H1 (cell line): Measurements from ENCODE around the gene ANK2. TPM values are rescaled to one million over a fixed set of nuclear protein-coding genes. Genes with fewer than 3 reads are reported as not detected.

Experiments
- CTCF ChIA-PET: fragments of 300-600 bp; sonication (Branson Sonifier 250); formaldehyde crosslinking; loops from one replicate; lab custom pipeline; 2021; ENCODE audit not compliant: partially characterized antibody; lab: Charles Lee
- POLR2A ChIA-PET: fragments of 300-600 bp; sonication (Branson Sonifier 250); formaldehyde crosslinking; loops from one replicate; lab custom pipeline; 2021; ENCODE audit warnings: inconsistent platforms; ENCODE audit not compliant: partially characterized antibody; lab: Charles Lee
- DNase-seq, 2 experiments: peaks; one replicate each; pipeline versions ENCODE4 v3.0.0 to v3.0.0-alpha.2; 2010 to 2022; ENCODE audit warnings: low spot score in 2 of 2, low read depth in 1 of 2, mixed read lengths in 1 of 2
- FAIRE-seq: peaks from 2 replicates; lab custom pipeline; 2011; peaks lifted over from hg19 to GRCh38; lab: Jason Lieb, UNC
- H2AFZ ChIP-seq: 2 replicates; pipeline ENCODE4 v1.8.1; 2012; ENCODE audit warnings: low read length, inconsistent platforms
- H2AK5ac ChIP-seq: 2 replicates; pipeline ENCODE4 v1.6.1; 2013; ENCODE audit warnings: low read depth, low read length
- H2BK120ac ChIP-seq: replicated peaks from 2 replicates; pipeline ENCODE3; 2013; ENCODE audit warnings: low read depth, low read length, inconsistent platforms
- H2BK12ac ChIP-seq: 2 replicates; pipeline ENCODE4 v1.6.1; 2013; ENCODE audit warnings: low read depth, low read length
- H2BK15ac ChIP-seq: 2 replicates; pipeline ENCODE4 v1.6.1; 2013; ENCODE audit warnings: low read length
- H2BK20ac ChIP-seq: 2 replicates; pipeline ENCODE4 v1.6.1; 2013; ENCODE audit warnings: low read length
- H2BK5ac ChIP-seq: 2 replicates; pipeline ENCODE4 v1.6.1; 2013; ENCODE audit warnings: low read depth, low read length
- H3K14ac ChIP-seq: 2 replicates; pipeline ENCODE4 v1.6.1; 2013; ENCODE audit warnings: inconsistent platforms; ENCODE audit not compliant: insufficient read length
- H3K18ac ChIP-seq: 2 replicates; pipeline ENCODE4 v1.6.1; 2013; ENCODE audit warnings: low read length; ENCODE audit errors: extremely low read depth
- H3K23ac ChIP-seq: 2 replicates; pipeline ENCODE4 v1.6.1; 2013; ENCODE audit warnings: inconsistent platforms; ENCODE audit not compliant: insufficient read length
- H3K23me2 ChIP-seq: 2 replicates; pipeline ENCODE4 v1.6.1; 2013; ENCODE audit warnings: low read depth, low read length
- H3K27ac ChIP-seq: 2 replicates; pipeline ENCODE4 v1.6.1; 2011; ENCODE audit warnings: low read depth, low read length, inconsistent platforms
- H3K27me3 ChIP-seq, 4 experiments: replicated peaks in 1 of 4; 1 replicate in 1 of 4; 2 replicates in 3 of 4; pipeline versions ENCODE4 v1.6.1 to v1.8.1; 2011 to 2013; ENCODE audit warnings: low read length in 3 of 4, mild to moderate bottlenecking in 3 of 4, inconsistent platforms in 2 of 4, mixed read lengths in 2 of 4, moderate library complexity in 1 of 4; ENCODE audit not compliant: control insufficient read depth in 3 of 4, insufficient read depth in 3 of 4; ENCODE audit errors: extremely low read depth in 1 of 4
- H3K36me3 ChIP-seq, 4 experiments: 2 replicates each; pipeline versions ENCODE4 v1.6.1 to v1.8.1; 2011 to 2013; ENCODE audit warnings: mild to moderate bottlenecking in 4 of 4, low read length in 3 of 4, moderate library complexity in 2 of 4, control low read depth in 1 of 4, inconsistent platforms in 1 of 4; ENCODE audit not compliant: insufficient read depth in 4 of 4, control insufficient read depth in 2 of 4
- H3K4ac ChIP-seq: replicated peaks from 2 replicates; pipeline ENCODE3; 2013; ENCODE audit warnings: low read length, low read depth, mixed read lengths, inconsistent platforms; ENCODE audit not compliant: insufficient read length
- H3K4me1 ChIP-seq, 4 experiments: replicated peaks in 1 of 4; 1 replicate in 1 of 4; 2 replicates in 3 of 4; pipeline versions ENCODE4 v1.6.1 to v1.8.1; 2011 to 2013; ENCODE audit warnings: low read length in 3 of 4, inconsistent platforms in 2 of 4, mixed read lengths in 1 of 4; ENCODE audit not compliant: insufficient read depth in 4 of 4, control insufficient read depth in 3 of 4
- H3K4me2 ChIP-seq, 2 experiments: 2 replicates each; pipeline versions ENCODE4 v1.6.1 to v1.8.1; 2011 to 2013; ENCODE audit warnings: low read depth in 2 of 2, low read length in 2 of 2, control low read depth in 1 of 2, inconsistent platforms in 1 of 2, mild to moderate bottlenecking in 1 of 2; ENCODE audit not compliant: insufficient read depth in 1 of 2
- H3K4me3 ChIP-seq, 4 experiments: fragments of 200-600, 300-600 bp in 1 of 4; sonication (generic), shearing (Covaris generic), sonication (Bioruptor Twin) in 1 of 4; 2 replicates each; pipeline versions ENCODE4 v1.5.1 to v1.8.1; 2011 to 2016; ENCODE audit warnings: low read length in 4 of 4, low read depth in 3 of 4, control low read depth in 2 of 4, inconsistent platforms in 2 of 4, mild to moderate bottlenecking in 2 of 4, mixed read lengths in 1 of 4, moderate library complexity in 1 of 4; ENCODE audit not compliant: insufficient read depth in 2 of 4; ENCODE audit errors: extremely low read depth in 1 of 4
- H3K56ac ChIP-seq: replicated peaks from 2 replicates; pipeline ENCODE3; 2013; ENCODE audit warnings: low read depth, mild to moderate bottlenecking, mixed read lengths, low read length, inconsistent platforms; ENCODE audit not compliant: insufficient read length
- H3K79me1 ChIP-seq: 2 replicates; pipeline ENCODE4 v1.6.1; 2013; ENCODE audit warnings: low read depth, low read length, control low read depth
- H3K79me2 ChIP-seq, 2 experiments: 2 replicates each; pipeline versions ENCODE4 v1.6.1 to v1.8.1; 2012 to 2013; ENCODE audit warnings: low read length in 2 of 2, mild to moderate bottlenecking in 2 of 2, inconsistent platforms in 1 of 2; ENCODE audit not compliant: insufficient read depth in 2 of 2, control insufficient read depth in 1 of 2
- H3K9ac ChIP-seq, 4 experiments: replicated peaks in 1 of 4; 1 replicate in 1 of 4; 2 replicates in 3 of 4; pipeline versions ENCODE4 v1.6.1 to v1.8.1; 2011 to 2013; ENCODE audit warnings: low read depth in 3 of 4, low read length in 3 of 4, control low read depth in 2 of 4, mild to moderate bottlenecking in 2 of 4, moderate library complexity in 2 of 4, inconsistent platforms in 1 of 4; ENCODE audit errors: extremely low read depth in 1 of 4
- H3K9me3 ChIP-seq, 2 experiments: 2 replicates each; pipeline versions ENCODE4 v1.6.1 to v1.8.1; 2012 to 2013; ENCODE audit warnings: mild to moderate bottlenecking in 2 of 2, moderate library complexity in 2 of 2, control low read depth in 1 of 2, inconsistent platforms in 1 of 2, low read depth in 1 of 2, low read length in 1 of 2, mixed read lengths in 1 of 2; ENCODE audit not compliant: insufficient read depth in 2 of 2
- H4K20me1 ChIP-seq, 2 experiments: replicated peaks in 1 of 2; 2 replicates each; pipeline versions ENCODE3 to v1.8.1; 2011 to 2013; ENCODE audit warnings: inconsistent platforms in 2 of 2, low read length in 2 of 2, mild to moderate bottlenecking in 1 of 2; ENCODE audit not compliant: insufficient read depth in 2 of 2, control insufficient read depth in 1 of 2
- H4K5ac ChIP-seq: 2 replicates; pipeline ENCODE4 v1.6.1; 2013; ENCODE audit warnings: low read length, low read depth, mixed read lengths, inconsistent platforms; ENCODE audit not compliant: insufficient read length
- H4K8ac ChIP-seq: 2 replicates; pipeline ENCODE4 v1.8.0; 2013; ENCODE audit warnings: mild to moderate bottlenecking, moderate library complexity, low read length, inconsistent platforms; ENCODE audit not compliant: insufficient read depth; ENCODE audit errors: extremely low read depth
- H4K91ac ChIP-seq: replicated peaks from 2 replicates; pipeline ENCODE3; 2013; ENCODE audit warnings: low read length, mixed read lengths, inconsistent platforms; ENCODE audit not compliant: insufficient read length
- BCL11A ChIP-seq, 2 experiments: IDR thresholded peaks; one replicate each; pipeline ENCODE4 v1.6.1; 2011; ENCODE audit warnings: low read depth in 2 of 2, low read length in 2 of 2, mild to moderate bottlenecking in 2 of 2
- CBX8 ChIP-seq: fragments of 300-800, 300-1000 bp; sonication (generic); IDR thresholded peaks from 2 replicates; pipeline ENCODE4 v1.7.1; 2016; ENCODE audit warnings: low read depth, low read length, borderline replicate concordance
- CREB1 ChIP-seq: IDR thresholded peaks from 2 replicates; pipeline ENCODE4 v1.6.1; 2012; ENCODE audit warnings: inconsistent platforms
- EZH2 ChIP-seq: fragments of 200-600 bp; sonication (generic); IDR thresholded peaks from 2 replicates; pipeline ENCODE4 v1.7.1; 2012; ENCODE audit warnings: low read depth, mild to moderate bottlenecking, moderate library complexity, low read length, inconsistent platforms; ENCODE audit not compliant: severe bottlenecking
- GABPA ChIP-seq: IDR thresholded peaks from 2 replicates; pipeline ENCODE4 v1.6.1; 2011; ENCODE audit warnings: mild to moderate bottlenecking, low read length, moderate library complexity, borderline replicate concordance; ENCODE audit not compliant: insufficient read depth
- HDAC6 ChIP-seq: IDR thresholded peaks from one replicate; pipeline ENCODE4 v1.7.1; 2012; ENCODE audit warnings: low read depth, mild to moderate bottlenecking, inconsistent platforms, low read length, moderate library complexity
- NRF1 ChIP-seq: IDR thresholded peaks from 2 replicates; pipeline ENCODE4 v1.6.1; 2011; ENCODE audit warnings: mild to moderate bottlenecking, low read depth, low read length, improper control_type of control experiment
- PHF8 ChIP-seq: fragments of 200-600 bp; sonication (generic); conservative IDR thresholded peaks from 2 replicates; pipeline ENCODE4 v1.7.1; 2012; ENCODE audit warnings: low read depth, mild to moderate bottlenecking, inconsistent platforms, low read length, moderate library complexity
- SAP30 ChIP-seq: fragments of 300-600 bp; sonication (generic); IDR thresholded peaks from 2 replicates; pipeline ENCODE4 v1.7.1; 2012; ENCODE audit warnings: low read length, moderate library complexity, mild to moderate bottlenecking, inconsistent platforms; ENCODE audit not compliant: insufficient read depth, insufficient replicate concordance
- SIRT6 ChIP-seq: IDR thresholded peaks from one replicate; pipeline ENCODE4 v1.7.1; 2012; ENCODE audit warnings: low read length, inconsistent platforms
- SP2 ChIP-seq: IDR thresholded peaks from 2 replicates; pipeline ENCODE4 v1.6.1; 2012; ENCODE audit warnings: mild to moderate bottlenecking, low read length, inconsistent platforms
- SRF ChIP-seq: IDR thresholded peaks from 2 replicates; pipeline ENCODE4 v1.6.1; 2011; ENCODE audit warnings: mild to moderate bottlenecking, low read depth, low read length, moderate library complexity
- TCF12 ChIP-seq: IDR thresholded peaks from 2 replicates; pipeline ENCODE4 v1.6.1; 2011; ENCODE audit warnings: low read depth, mild to moderate bottlenecking, low read length
- WGBS, 2 experiments: shearing (Covaris generic) in 1 of 2; methylation state at CpG; one replicate each; pipeline versions ENCODE4 v1.1.6 to v1.1.7; 2013 to 2015; ENCODE audit warnings: low lambda C conversion rate in 2 of 2, mixed read lengths in 2 of 2, inconsistent platforms in 1 of 2, low coverage in 1 of 2, missing lambda C conversion rate in 1 of 2; ENCODE audit not compliant: insufficient replicate concordance in 2 of 2, insufficient coverage in 1 of 2, insufficient read length in 1 of 2; ENCODE audit errors: extremely low coverage in 1 of 2, missing lambda C conversion rate in 1 of 2; 5-methylcytosine and 5-hydroxymethylcytosine counted together
- polyA plus RNA-seq, 7 experiments: library from polyadenylated mRNA; depleted of rRNA in 3 of 7; stranded (reverse) in 5 of 7; unstranded in 2 of 7; fragments of >200 nt in 5 of 7; fragments of 200-250 nt in 2 of 7; gene quantifications; 1 replicate in 5 of 7; 2 replicates in 1 of 7; 4 replicates in 1 of 7; pipeline versions ENCODE4 v1.2.1 to v1.2.3, GENCODE V29; 2011 to 2013; ENCODE audit warnings: missing spikeins in 2 of 7, mixed read lengths in 2 of 7
- total RNA-seq: library from RNA; stranded (reverse); fragmentation: NEBNext Ultra II Directional; extraction: Animal tissue kit (Norgen Biotek cat#: 25700); gene quantifications from 2 replicates; pipeline ENCODE4 v1.2.1, GENCODE V29; 2021

Gene ANK2
- total and polyA plus RNA-seq, 2 of the 8 experiments (the other 6 are each of a cell fraction or from before 2014, with no cell fraction given): 14.2 to 35.1 TPM

GRCh38 chr4:113117358-113117702, 67.9 kb downstream of the ANK2 start:
- H3K23ac ChIP-seq: no peak overlapping the region
- H3K9me3 ChIP-seq: no peaks in the 10 kb centered on the region
- no peak overlapping the region for H3K4me3 ChIP-seq
- H4K8ac ChIP-seq: no peak overlapping the region
- no peaks in the 10 kb centered on the region for H3K79me1 ChIP-seq
- peaks cover 0 to 15% (median 5%) of the 10 kb centered on the region in 4 experiments for H3K4me1 ChIP-seq
- no peaks in the 10 kb centered on the region for H3K36me3 ChIP-seq
- no peak overlapping the region for H3K4me2 ChIP-seq
- H3K14ac ChIP-seq: no peak overlapping the region
- H3K18ac ChIP-seq: no peak overlapping the region
- no peak overlapping the region for H2BK5ac ChIP-seq
- no peak overlapping the region for H4K91ac ChIP-seq
- H4K5ac ChIP-seq: no peak overlapping the region
- H2BK12ac ChIP-seq: no peak overlapping the region
- no peak overlapping the region for H3K27ac ChIP-seq
- H3K79me2 ChIP-seq: no peaks in the 10 kb centered on the region
- H3K23me2 ChIP-seq: no peaks in the 10 kb centered on the region
- CTCF ChIA-PET: interaction anchor here (0.6 to 8.1 kb wide), 5 partner anchors 8 to 1304 kb away, joined by 3 to 48 read pairs (median 4); no protein-coding TSS in a partner anchor
- H3K9ac ChIP-seq: no peak overlapping the region; a peak in 1 of 7 replicates
- no peak overlapping the region for H2AFZ ChIP-seq
- POLR2A ChIA-PET: interaction anchor here (0.6 to 1.0 kb wide), 2 partner anchors 9 to 1203 kb away, joined by 3 to 4 read pairs; no protein-coding TSS in a partner anchor
- no peak overlapping the region for H2BK120ac ChIP-seq
- H2AK5ac ChIP-seq: no peak overlapping the region
- H2BK15ac ChIP-seq: no peak overlapping the region
- no peak overlapping the region for H2BK20ac ChIP-seq
- no peak for TF ChIP-seq TCF12
- TF ChIP-seq SP2: no peak
- TF ChIP-seq SIRT6: no peak
- no peak for TF ChIP-seq EZH2
- no peak for TF ChIP-seq PHF8
- TF ChIP-seq CREB1: no peak
- TF ChIP-seq GABPA: no peak
- TF ChIP-seq BCL11A (IDR thresholded peaks at IDR 0.05; ENCODE audit: low read depth in 2 of 2, low read length in 2 of 2): no peak
- no peak for TF ChIP-seq HDAC6
- TF ChIP-seq SAP30: no peak
- TF ChIP-seq SRF: no peak
- no peak for TF ChIP-seq NRF1
- no peak for TF ChIP-seq CBX8
- H3K4ac ChIP-seq: no peak overlapping the region
- FAIRE-seq (peak; percentile 36), DNase-seq (no peak)
- WGBS, 2 experiments: 80% methylated on average over 3 of the region's 3 CpGs; no CpG with 5 or more reads in 1 of the 2 experiments
- H3K56ac ChIP-seq: no peak overlapping the region
- no peaks in the 10 kb centered on the region for H4K20me1 ChIP-seq
- H3K27me3 ChIP-seq: no peaks in the 10 kb centered on the region
